HepG2 (cell line): ENCODE data around the gene TAF13. TPM values are rescaled to one million over a fixed set of nuclear protein-coding genes. Genes with fewer than 3 reads are reported as not detected.

ENCODE experiments used
- CBX1 ChIP-seq: IDR thresholded peaks from one replicate; pipeline ENCODE4 v1.6.1; 2016; ENCODE audit warnings: antibody characterized with exemption, low read depth
- HDAC6 ChIP-seq: fragments of 200-600 bp; sonication (generic); IDR thresholded peaks from 2 replicates; pipeline ENCODE4 v1.7.0; 2017; ENCODE audit warnings: mild to moderate bottlenecking, antibody characterized with exemption, low read length, low read depth
- HOXA3 ChIP-seq: sonication (generic); formaldehyde crosslinking; IDR thresholded peaks from 2 replicates; pipeline ENCODE4 v1.5.0; 2020; ENCODE audit warnings: missing genetic modification reagents
- HOXD1 ChIP-seq: sonication (generic); formaldehyde crosslinking; IDR thresholded peaks from 2 replicates; pipeline ENCODE4 v1.5.0; 2020; ENCODE audit warnings: missing genetic modification reagents
- JDP2 ChIP-seq: sonication (generic); formaldehyde crosslinking; IDR thresholded peaks from 2 replicates; pipeline ENCODE4 v1.8.1; 2022; ENCODE audit warnings: missing genetic modification reagents, borderline replicate concordance
- MYC ChIP-seq: sonication (generic); formaldehyde crosslinking; IDR thresholded peaks from 2 replicates; pipeline ENCODE4 v1.9.0; 2021; ENCODE audit warnings: missing genetic modification reagents, borderline replicate concordance
- PCBP2 ChIP-seq: fragments of 200-400 bp; formaldehyde crosslinking; optimal IDR thresholded peaks from 2 replicates; pipeline ENCODE3; 2018; ENCODE audit warnings: low read length, low read depth; ENCODE audit not compliant: poor library complexity, severe bottlenecking
- RNF2 ChIP-seq: fragments of 450-650 bp; conservative IDR thresholded peaks from 2 replicates; pipeline ENCODE4 v1.6.1; 2016; ENCODE audit warnings: low read depth
- SMC3 ChIP-seq: IDR thresholded peaks from 2 replicates; pipeline ENCODE4 v1.6.1; 2011; ENCODE audit warnings: low read length, improper control_type of control experiment
- SP140L ChIP-seq: sonication (generic); formaldehyde crosslinking; IDR thresholded peaks from 2 replicates; pipeline ENCODE4 v1.4.0; 2020; ENCODE audit warnings: missing genetic modification reagents, borderline replicate concordance
- STAG1 ChIP-seq: sonication (generic); formaldehyde crosslinking; IDR thresholded peaks from 2 replicates; pipeline ENCODE4 v1.4.0; 2020; ENCODE audit warnings: missing genetic modification reagents
- STAT5B ChIP-seq: sonication (generic); formaldehyde crosslinking; IDR thresholded peaks from 2 replicates; pipeline ENCODE4 v1.4.0; 2020; ENCODE audit warnings: missing genetic modification reagents
- YY1 ChIP-seq: IDR thresholded peaks from 2 replicates; pipeline ENCODE4 v1.6.1; 2011; ENCODE audit warnings: low read length, low read depth, moderate library complexity, mild to moderate bottlenecking; ENCODE audit not compliant: insufficient read depth, insufficient replicate concordance
- ZKSCAN8 ChIP-seq: IDR thresholded peaks from 2 replicates; pipeline ENCODE4 v1.6.1; 2016; ENCODE audit warnings: borderline replicate concordance, missing genetic modification reagents, missing compliant biosample characterization
- ZNF205 ChIP-seq: IDR thresholded peaks from 2 replicates; pipeline ENCODE4 v1.6.1; 2018; ENCODE audit warnings: missing biosample characterization, missing genetic modification reagents
- ZNF253 ChIP-seq: sonication (generic); formaldehyde crosslinking; IDR thresholded peaks from 2 replicates; pipeline ENCODE4 v1.8.0; 2022; ENCODE audit warnings: mild to moderate bottlenecking, missing genetic modification reagents, borderline replicate concordance
- ZNF44 ChIP-seq: sonication (generic); formaldehyde crosslinking; IDR thresholded peaks from 2 replicates; pipeline ENCODE4 v1.5.1; 2020; ENCODE audit warnings: mild to moderate bottlenecking, missing genetic modification reagents
- polyA plus RNA-seq, 8 experiments: library from polyadenylated mRNA; depleted of rRNA in 3 of 8; stranded (reverse) in 7 of 8; unstranded in 1 of 8; fragments of >200 nt; fragmentation: Illumina TruSeq in 4 of 8; extraction: Trizol in 4 of 8; gene quantifications; 2 replicates each; pipeline versions ENCODE4 v1.2.1 to v1.2.3, GENCODE V29; 2011 to 2016; ENCODE audit warnings: low read depth in 4 of 8, missing spikeins in 1 of 8, mixed read lengths in 1 of 8; ENCODE audit not compliant: insufficient read depth in 1 of 8
- total RNA-seq, 5 experiments: library from RNA; depleted of rRNA; stranded (reverse); fragments of >200 nt; fragmentation: Illumina TruSeq; extraction: Trizol; gene quantifications; 2 replicates each; pipeline ENCODE4 v1.2.3, GENCODE V29; 2016; ENCODE audit warnings: low read depth in 1 of 5
- TF ChIP-seq, protein P1 (sequence below): IDR thresholded peaks from 2 replicates; pipeline ENCODE4 v1.6.1; 2018; ENCODE audit warnings: missing genetic modification reagents
- TF ChIP-seq, protein P2 (sequence below): sonication (generic); formaldehyde crosslinking; IDR thresholded peaks from 2 replicates; pipeline ENCODE4 v1.4.0; 2020; ENCODE audit warnings: missing genetic modification reagents
- TF ChIP-seq, protein P3 (sequence below): sonication (generic); formaldehyde crosslinking; IDR thresholded peaks from 2 replicates; pipeline ENCODE4 v1.4.0; 2020; ENCODE audit warnings: missing genetic modification reagents, borderline replicate concordance
- TF ChIP-seq, protein P4 (sequence below): sonication (generic); formaldehyde crosslinking; IDR thresholded peaks from 2 replicates; pipeline ENCODE4 v1.9.0; 2022; ENCODE audit warnings: low read depth, missing genetic modification reagents

The TAF13 gene
- total and polyA plus RNA-seq, 2 of the 13 experiments (the other 11 are each of a cell fraction or from before 2014, with no cell fraction given): 11.5 to 36.3 TPM

DNA sequence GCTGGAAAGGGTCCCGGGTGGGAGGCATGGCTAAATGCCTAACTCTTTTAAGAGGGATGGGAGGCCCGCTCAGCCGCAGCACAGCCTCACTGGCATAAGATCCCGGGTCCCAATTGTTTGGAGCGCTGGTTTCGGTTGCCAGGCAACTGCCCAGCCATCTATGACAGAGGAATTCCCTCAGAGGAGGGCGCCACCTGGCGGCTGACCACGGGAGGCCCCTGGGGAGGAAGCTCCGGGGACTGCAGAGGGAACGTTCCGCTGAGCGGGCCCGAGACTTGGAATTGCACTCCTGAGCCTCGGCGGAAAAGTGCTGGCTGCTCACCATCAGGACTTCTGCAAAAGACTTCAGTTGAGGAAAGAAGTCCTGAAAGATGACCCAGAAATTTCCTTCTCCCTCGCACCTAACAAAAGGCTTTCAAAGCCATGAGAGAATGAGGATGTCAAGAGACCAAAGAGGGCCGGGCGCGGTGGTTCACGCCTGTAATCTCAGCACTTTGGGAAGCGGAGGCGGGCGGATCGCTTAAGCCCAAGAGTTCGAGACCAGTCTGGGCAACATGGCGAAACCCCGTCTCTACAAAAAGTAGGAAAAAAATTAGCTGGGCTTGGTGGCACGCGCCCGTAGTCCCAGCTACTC, 37.0 kb upstream of the TAF13 start (continued):
- TF ChIP-seq, protein P1, sequence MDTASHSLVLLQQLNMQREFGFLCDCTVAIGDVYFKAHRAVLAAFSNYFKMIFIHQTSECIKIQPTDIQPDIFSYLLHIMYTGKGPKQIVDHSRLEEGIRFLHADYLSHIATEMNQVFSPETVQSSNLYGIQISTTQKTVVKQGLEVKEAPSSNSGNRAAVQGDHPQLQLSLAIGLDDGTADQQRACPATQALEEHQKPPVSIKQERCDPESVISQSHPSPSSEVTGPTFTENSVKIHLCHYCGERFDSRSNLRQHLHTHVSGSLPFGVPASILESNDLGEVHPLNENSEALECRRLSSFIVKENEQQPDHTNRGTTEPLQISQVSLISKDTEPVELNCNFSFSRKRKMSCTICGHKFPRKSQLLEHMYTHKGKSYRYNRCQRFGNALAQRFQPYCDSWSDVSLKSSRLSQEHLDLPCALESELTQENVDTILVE (CRISPR knock-in tag): no peak
- no peak for TF ChIP-seq JDP2 (CRISPR knock-in tag)
- TF ChIP-seq STAT5B (CRISPR knock-in tag): no peak
- 0 out of 2 replicates have a peak, but pooled peaks have one; percentile 39 for TF ChIP-seq ZNF205 (CRISPR knock-in tag)
- no peak for TF ChIP-seq PCBP2
- TF ChIP-seq ZNF44 (CRISPR knock-in tag): no peak
- TF ChIP-seq, protein P2, sequence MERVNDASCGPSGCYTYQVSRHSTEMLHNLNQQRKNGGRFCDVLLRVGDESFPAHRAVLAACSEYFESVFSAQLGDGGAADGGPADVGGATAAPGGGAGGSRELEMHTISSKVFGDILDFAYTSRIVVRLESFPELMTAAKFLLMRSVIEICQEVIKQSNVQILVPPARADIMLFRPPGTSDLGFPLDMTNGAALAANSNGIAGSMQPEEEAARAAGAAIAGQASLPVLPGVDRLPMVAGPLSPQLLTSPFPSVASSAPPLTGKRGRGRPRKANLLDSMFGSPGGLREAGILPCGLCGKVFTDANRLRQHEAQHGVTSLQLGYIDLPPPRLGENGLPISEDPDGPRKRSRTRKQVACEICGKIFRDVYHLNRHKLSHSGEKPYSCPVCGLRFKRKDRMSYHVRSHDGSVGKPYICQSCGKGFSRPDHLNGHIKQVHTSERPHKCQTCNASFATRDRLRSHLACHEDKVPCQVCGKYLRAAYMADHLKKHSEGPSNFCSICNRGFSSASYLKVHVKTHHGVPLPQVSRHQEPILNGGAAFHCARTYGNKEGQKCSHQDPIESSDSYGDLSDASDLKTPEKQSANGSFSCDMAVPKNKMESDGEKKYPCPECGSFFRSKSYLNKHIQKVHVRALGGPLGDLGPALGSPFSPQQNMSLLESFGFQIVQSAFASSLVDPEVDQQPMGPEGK: peak; percentile 49; the same call in 1 of the 2 replicates
- TF ChIP-seq HOXD1 (CRISPR knock-in tag): no peak
- TF ChIP-seq SP140L (CRISPR knock-in tag): 0 out of 2 replicates have a peak, but pooled peaks have one; percentile 37
- TF ChIP-seq YY1: peak; percentile 54
- no peak for TF ChIP-seq CBX1
- 0 out of 2 replicates have a peak, but pooled peaks have one; percentile 31 for TF ChIP-seq RNF2
- TF ChIP-seq, protein P3, sequence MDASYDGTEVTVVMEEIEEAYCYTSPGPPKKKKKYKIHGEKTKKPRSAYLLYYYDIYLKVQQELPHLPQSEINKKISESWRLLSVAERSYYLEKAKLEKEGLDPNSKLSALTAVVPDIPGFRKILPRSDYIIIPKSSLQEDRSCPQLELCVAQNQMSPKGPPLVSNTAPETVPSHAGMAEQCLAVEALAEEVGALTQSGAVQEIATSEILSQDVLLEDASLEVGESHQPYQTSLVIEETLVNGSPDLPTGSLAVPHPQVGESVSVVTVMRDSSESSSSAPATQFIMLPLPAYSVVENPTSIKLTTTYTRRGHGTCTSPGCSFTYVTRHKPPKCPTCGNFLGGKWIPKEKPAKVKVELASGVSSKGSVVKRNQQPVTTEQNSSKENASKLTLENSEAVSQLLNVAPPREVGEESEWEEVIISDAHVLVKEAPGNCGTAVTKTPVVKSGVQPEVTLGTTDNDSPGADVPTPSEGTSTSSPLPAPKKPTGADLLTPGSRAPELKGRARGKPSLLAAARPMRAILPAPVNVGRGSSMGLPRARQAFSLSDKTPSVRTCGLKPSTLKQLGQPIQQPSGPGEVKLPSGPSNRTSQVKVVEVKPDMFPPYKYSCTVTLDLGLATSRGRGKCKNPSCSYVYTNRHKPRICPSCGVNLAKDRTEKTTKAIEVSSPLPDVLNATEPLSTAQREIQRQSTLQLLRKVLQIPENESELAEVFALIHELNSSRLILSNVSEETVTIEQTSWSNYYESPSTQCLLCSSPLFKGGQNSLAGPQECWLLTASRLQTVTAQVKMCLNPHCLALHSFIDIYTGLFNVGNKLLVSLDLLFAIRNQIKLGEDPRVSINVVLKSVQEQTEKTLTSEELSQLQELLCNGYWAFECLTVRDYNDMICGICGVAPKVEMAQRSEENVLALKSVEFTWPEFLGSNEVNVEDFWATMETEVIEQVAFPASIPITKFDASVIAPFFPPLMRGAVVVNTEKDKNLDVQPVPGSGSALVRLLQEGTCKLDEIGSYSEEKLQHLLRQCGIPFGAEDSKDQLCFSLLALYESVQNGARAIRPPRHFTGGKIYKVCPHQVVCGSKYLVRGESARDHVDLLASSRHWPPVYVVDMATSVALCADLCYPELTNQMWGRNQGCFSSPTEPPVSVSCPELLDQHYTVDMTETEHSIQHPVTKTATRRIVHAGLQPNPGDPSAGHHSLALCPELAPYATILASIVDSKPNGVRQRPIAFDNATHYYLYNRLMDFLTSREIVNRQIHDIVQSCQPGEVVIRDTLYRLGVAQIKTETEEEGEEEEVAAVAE: peak; percentile 36; the same call in 1 of the 2 replicates
- TF ChIP-seq MYC (CRISPR knock-in tag): peak; percentile 31; the same call in 1 of the 2 replicates
- no peak for TF ChIP-seq HDAC6
- TF ChIP-seq SMC3: peak; percentile 56; the same call in 1 of the 2 replicates
- TF ChIP-seq ZNF253 (CRISPR knock-in tag): no peak
- TF ChIP-seq STAG1 (CRISPR knock-in tag): peak; percentile 80
- TF ChIP-seq HOXA3 (CRISPR knock-in tag): peak; percentile 18; the same call in 1 of the 2 replicates
- TF ChIP-seq, protein P4, sequence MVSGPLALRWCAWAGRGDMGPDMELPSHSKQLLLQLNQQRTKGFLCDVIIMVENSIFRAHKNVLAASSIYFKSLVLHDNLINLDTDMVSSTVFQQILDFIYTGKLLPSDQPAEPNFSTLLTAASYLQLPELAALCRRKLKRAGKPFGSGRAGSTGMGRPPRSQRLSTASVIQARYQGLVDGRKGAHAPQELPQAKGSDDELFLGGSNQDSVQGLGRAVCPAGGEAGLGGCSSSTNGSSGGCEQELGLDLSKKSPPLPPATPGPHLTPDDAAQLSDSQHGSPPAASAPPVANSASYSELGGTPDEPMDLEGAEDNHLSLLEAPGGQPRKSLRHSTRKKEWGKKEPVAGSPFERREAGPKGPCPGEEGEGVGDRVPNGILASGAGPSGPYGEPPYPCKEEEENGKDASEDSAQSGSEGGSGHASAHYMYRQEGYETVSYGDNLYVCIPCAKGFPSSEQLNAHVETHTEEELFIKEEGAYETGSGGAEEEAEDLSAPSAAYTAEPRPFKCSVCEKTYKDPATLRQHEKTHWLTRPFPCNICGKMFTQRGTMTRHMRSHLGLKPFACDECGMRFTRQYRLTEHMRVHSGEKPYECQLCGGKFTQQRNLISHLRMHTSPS: no peak
- 0 out of 2 replicates have a peak, but pooled peaks have one; percentile 24 for TF ChIP-seq ZKSCAN8 (CRISPR knock-in tag)
